Activated CD8-positive, alpha-beta memory T cell treated with anti-CD3 and anti-CD28 coated beads for 4 hours (primary cell): ENCODE data around the gene ITLN2.
"Not testable (repeated sequence)": the region's sequence is repeated elsewhere in the genome, so short reads cannot be mapped to it uniquely, and the experiment has no call there.

Experiments used
- DNase-seq, 2 donors: peaks; one replicate each; pipeline ENCODE4 v3.0.0-alpha.2; 2020; ENCODE audit warnings: low read depth in 2 of 2

ITLN2 gene

GRCh38 chr1:160905617-160905989 lies 49.0 kb downstream of the ITLN2 start:
- DNase-seq: no peak

DNA sequence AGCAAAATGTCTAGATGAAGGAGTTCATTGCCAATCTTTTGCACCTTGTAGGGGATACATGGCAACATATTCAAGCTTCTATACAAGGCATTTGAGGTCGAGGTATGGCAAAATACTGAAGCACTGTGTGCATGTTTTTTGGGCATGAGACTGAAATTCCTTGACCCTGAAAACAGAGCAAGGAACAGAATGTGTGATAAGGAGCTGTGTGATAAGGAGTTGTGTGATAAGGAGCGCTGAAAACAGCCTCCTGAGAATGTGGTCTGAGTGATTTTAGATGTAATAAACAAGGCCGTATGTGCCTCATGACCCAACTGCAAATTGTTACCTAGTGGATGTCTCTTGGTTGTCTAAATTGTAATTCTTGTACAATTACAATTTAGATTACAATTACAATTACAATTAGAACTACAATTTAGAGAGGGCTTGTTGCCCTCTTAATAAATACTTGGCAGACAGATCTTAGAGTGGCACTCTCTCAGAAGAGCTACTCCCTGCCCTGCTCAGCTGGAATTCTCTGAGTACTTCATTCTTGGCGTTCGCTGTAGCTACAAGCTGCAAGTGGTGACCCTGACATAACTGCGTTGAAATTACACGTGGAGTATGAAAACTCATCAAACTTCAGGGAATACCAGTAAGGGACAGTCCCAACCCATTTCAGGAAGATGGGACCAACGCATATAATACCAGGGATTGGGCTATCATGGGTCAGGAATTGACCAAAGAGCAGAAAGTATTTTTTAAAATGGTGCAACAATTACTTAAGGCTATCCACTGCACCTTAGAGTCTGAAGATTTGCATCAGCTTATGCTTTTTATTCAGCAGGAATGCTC lies 49.6 kb downstream of the ITLN2 start:
- no peak for DNase-seq

GRCh38 chr1:160902251-160902650 lies 52.4 kb downstream of the ITLN2 start:
- DNase-seq: not testable (repeated sequence)

DNA sequence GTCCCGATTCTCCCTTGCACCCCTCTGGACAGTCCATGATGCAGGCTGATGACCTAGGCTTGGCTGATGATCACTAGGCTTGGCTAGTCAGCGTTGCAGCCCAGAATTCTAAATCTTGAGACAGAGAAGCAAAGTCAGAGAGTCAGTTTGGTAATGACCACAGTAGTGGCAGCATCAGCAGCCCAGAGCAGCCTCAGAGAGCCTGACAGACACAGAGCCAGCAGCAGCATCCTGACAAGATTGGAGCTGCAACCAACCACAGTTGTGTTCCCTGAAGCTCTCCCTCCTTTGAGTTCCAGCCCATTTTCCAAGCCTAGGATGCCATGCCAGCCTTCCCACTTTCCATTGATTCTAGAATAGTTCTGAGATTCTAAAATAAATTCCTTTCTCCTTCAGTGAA lies 52.8 kb downstream of the ITLN2 start:
- no peak for DNase-seq

GRCh38 chr1:160900683-160901082 lies 53.9 kb downstream of the ITLN2 start:
- DNase-seq: not testable (repeated sequence)
